Ishikawa (cell line): ENCODE data around the gene KLHDC10.

Experiments used
- EGR1 ChIP-seq: IDR thresholded peaks from 2 replicates; pipeline ENCODE4 v1.6.1; 2012
- YY1 ChIP-seq: IDR thresholded peaks from 2 replicates; pipeline ENCODE4 v1.6.1; 2012; ENCODE audit warnings: low read depth
- TF ChIP-seq, protein P1 (sequence below): IDR thresholded peaks from 2 replicates; pipeline ENCODE4 v1.6.1; 2012; ENCODE audit warnings: low read depth, mild to moderate bottlenecking

DNA sequence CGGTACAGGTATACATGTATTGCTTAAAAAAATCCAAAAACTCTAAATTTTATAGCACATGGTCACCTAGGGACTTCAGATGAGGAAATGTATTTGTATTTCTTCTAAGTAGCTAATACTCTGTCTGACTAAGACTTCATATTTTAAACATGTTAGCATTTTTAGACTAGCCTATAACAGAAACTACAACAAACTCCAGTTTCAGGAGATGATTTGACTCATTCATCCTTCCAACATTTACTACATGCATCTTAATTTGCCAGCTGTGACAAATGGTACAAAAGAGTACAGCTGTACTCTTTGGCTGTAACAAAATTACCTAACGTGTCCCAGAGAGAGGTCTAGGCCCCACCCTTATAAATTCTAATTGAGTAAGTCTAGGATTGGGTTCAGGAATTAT, 112.7 kb downstream of the KLHDC10 start:
- TF ChIP-seq EGR1, result no peak
- TF ChIP-seq, protein P1, sequence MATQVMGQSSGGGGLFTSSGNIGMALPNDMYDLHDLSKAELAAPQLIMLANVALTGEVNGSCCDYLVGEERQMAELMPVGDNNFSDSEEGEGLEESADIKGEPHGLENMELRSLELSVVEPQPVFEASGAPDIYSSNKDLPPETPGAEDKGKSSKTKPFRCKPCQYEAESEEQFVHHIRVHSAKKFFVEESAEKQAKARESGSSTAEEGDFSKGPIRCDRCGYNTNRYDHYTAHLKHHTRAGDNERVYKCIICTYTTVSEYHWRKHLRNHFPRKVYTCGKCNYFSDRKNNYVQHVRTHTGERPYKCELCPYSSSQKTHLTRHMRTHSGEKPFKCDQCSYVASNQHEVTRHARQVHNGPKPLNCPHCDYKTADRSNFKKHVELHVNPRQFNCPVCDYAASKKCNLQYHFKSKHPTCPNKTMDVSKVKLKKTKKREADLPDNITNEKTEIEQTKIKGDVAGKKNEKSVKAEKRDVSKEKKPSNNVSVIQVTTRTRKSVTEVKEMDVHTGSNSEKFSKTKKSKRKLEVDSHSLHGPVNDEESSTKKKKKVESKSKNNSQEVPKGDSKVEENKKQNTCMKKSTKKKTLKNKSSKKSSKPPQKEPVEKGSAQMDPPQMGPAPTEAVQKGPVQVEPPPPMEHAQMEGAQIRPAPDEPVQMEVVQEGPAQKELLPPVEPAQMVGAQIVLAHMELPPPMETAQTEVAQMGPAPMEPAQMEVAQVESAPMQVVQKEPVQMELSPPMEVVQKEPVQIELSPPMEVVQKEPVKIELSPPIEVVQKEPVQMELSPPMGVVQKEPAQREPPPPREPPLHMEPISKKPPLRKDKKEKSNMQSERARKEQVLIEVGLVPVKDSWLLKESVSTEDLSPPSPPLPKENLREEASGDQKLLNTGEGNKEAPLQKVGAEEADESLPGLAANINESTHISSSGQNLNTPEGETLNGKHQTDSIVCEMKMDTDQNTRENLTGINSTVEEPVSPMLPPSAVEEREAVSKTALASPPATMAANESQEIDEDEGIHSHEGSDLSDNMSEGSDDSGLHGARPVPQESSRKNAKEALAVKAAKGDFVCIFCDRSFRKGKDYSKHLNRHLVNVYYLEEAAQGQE, result no peak
- no peak for TF ChIP-seq YY1
